GM12892 (cell line): Measurements from ENCODE around the gene RAB15.

Experiments
- POLR2A ChIP-seq: IDR thresholded peaks from 2 replicates; pipeline ENCODE4 v1.6.1; 2011; ENCODE audit warnings: low read depth, low read length, control low read depth
- POLR2AphosphoS5 ChIP-seq: IDR thresholded peaks from 2 replicates; pipeline ENCODE4 v1.6.1; 2011; ENCODE audit warnings: low read depth, low read length, control low read depth
- TAF1 ChIP-seq: IDR thresholded peaks from 2 replicates; pipeline ENCODE4 v1.6.1; 2011; ENCODE audit warnings: low read depth, mild to moderate bottlenecking, control low read depth, low read length, borderline replicate concordance

DNA sequence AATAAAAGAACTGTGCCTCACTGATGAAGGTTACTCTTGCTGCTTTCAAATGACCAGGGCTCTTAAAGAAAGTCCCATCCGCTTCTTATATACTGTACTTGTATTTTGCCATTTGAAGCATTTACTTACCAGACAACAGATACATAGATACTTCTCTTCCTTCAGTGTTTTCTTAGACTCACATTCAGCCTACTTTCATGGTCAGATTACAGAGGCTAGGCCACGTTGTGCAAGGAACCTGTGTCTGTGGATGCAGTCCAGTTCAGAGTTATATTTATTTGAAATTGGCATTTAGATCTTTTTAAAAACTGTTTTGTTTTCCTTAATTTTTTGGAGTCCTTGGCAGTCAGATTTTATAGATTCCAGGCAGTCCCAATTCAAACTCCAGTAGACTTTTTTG lies 51.7 kb downstream of the RAB15 start:
- TF ChIP-seq POLR2A (no peak), POLR2AphosphoS5 (no peak), TAF1 (no peak)
